Hematopoietic multipotent progenitor cell treated with erythropoietin and hydrocortisone succinate and interleukin-3 and kit ligand, for 15 days (in vitro differentiated cells): ENCODE results near the gene IQCC.
"Not testable (repeated sequence)": the region's sequence is repeated elsewhere in the genome, so short reads cannot be mapped to it uniquely, and the experiment has no call there.

Experiments used
- DNase-seq: peaks from one replicate; pipeline ENCODE4 v3.0.0-alpha.2; 2015; ENCODE audit warnings: low spot score

IQCC gene

DNA sequence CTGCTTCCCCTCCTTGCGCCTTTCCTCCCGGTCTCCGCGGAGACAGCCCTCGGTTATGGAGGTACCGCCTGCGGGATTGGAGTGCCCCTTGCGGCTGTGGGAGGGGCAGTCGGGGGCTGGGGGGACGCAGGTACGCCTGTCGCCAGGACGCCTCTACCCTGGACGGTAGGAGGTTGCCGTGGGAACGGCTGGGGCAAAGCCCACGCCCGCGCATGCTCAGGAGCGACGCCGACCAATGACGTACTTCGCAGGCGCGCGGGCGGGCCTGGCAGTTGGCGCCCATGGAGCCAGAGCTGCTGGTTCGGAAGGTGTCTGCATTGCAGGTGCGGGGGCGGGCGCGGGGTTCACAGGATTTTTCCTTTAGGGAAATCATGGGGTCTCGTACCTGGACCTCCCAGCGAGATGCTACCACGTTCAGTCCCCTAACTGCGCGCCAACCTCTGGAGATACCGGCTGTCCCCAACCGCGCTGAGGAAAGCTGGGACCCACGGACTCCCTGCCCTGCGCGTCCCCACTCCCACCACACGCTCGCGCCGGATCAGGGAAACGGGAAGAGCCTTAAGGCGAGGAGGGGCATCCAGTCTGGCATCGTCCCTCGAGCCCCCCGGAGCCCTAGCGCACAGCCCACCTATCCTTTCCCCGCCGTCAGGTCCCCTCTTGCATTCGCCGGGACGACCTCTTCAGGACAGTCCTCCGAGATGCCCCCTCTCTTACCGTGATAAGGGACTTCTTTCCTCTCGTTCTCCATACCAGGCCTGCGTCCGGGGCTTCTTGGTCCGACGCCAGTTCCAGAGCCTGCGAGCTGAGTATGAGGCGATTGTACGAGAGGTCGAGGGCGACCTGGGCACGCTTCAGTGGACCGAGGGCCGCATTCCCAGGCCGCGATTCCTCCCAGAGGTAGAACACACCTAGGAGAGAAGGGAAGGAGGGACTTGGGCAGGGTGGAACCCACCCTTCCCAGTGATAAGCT lies at the start of gene IQCC:
Gene IQCC, plus strand, starts transcription at position 271 of the 970 bp plus-strand sequence. Its CDS starts 11 bp downstream, at position 282.
- peak; percentile 86 for DNase-seq

DNA sequence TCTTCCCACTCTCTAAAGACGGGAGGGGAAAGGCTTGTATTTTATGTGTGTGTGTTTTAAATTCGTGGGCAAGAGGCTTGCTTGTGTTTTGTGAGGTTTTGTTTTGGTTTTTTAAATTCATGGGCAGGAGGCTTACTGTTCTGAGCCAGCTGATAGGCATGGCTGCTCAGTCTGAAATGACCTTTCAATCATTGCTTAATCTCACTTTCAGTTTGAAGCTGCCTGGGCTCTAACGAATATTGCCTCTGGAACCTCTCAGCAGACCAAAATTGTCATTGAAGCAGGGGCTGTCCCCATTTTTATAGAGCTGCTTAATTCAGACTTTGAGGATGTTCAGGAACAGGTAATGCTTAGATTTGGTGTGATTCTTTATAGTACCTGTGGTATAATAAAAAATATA lies 46.3 kb upstream of the IQCC start:
- no peak for DNase-seq

DNA sequence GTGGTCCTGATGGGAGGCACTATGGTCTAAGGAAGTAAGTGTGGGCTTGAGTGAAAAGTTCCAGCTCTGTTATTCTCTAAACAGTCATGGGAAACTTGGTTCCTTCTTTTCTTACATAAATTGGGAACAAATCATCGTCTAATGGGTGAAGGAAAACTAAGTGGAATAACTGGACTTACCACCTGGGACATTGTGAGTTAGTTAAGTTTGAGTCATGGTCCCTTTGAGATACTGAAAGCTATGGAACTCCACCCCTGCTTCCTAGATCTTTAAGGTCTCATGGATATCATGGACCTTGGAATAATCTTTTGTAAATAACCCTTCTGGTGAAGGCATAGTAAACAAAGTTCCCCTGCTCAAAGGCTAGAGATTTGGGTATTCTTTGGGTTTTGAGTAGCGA lies 42.1 kb upstream of the IQCC start:
- DNase-seq = no peak

DNA sequence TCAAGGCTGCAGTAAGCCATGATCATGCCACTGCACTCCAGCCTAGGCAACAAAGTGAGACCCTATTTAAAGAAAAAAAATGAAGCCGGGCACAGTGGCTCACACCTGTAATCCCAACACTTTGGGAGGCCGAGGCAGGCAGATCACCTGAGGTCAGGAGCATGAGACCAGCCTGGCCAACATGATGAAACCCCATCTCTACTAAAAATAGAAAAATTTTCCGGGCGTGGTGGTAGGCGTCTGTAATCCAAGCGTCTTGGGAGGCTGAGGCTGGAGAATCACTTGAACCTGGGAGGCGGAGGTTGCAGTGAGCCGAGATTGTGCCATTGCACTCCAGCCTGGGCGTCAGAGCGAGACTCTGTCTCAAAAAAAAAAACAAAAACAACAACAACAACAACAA lies 39.8 kb upstream of the IQCC start:
- not testable (repeated sequence) for DNase-seq

DNA sequence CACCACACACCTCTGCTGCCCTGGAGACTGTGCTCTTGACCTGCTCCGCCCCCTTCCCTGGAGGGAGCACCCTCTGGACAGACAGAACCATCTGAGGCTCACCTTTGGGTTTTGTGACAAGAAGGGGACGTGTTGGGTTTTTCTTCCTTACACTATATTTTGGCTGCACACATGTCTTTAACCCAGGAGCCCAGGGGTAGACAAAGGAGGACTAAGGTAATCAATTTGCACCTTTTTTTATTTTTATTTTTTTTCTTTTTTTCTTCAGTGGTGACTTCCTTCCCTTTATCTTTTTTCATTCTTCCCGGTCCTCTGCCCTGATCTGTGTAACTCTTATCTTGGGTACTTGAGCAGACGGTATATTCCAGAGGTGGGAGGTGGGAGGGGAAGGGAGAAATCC lies 34.5 kb upstream of the IQCC start:
- no peak for DNase-seq

DNA sequence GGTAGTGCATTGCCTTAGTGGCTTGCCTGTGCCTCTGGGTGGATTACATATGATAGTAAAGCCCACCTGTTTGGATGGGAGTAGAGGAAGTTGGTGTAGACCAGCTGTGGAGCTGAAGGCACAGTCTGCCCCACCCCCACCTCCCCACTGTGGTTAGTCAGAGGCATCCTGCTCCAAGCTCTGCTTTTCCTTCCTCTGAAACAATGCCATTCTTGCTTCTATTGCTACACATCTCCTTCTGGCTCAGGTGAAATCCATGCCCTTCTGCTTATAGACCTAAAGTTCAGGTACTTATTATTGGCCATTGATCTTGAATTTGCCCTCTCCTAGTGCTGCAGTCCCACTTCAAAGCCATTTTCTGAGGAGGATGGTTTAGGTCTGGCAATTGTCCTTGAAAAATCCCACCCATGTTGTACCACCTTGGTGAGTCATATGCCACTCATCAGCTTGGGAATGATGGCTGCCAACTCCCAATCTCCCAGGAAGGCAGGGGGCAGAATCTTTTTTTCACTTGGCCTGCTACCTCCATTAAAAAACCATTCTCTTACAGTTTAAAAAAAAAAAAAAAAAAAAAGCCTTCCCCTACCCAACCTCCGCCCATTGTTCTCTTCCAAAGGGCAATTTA lies 32.7 kb upstream of the IQCC start:
- no peak for DNase-seq

DNA sequence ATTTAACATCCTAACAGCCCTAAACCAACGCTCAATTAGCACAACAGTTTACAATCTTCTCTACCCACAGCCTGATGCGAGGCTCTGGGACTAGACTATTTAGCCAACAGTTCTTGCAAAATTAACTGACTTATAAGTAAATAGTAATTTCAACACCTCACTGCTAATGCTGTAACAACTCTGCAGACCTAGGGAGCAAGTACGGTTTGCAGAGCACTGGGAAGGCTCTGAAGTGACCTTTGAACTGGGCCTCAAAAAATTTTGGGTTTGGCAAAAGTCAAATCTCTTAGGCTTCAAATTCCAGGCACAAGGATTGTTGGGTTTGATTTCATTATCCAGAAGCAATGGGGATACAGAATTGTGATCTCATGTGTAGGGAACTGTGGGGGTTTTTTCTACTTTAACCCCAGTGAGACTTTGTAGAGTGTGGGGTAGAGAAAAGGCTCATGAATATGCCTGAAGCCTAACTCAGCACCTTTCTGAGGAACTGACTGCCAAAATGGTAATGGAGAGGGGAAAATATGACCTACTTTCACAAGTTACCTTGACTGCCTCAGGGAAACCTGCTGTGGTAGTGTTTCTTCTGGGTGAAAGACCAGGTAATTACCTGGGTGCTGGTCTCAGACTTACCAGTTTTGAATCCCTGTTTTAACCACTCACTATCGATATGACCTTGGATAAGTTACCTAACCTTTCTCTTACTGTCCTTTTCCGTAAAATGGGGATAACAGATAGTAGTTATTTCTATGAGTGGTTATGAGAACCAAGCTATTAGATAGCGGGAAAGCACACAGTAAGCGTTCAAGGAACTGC lies 26.9 kb upstream of the IQCC start:
- DNase-seq = no peak

DNA sequence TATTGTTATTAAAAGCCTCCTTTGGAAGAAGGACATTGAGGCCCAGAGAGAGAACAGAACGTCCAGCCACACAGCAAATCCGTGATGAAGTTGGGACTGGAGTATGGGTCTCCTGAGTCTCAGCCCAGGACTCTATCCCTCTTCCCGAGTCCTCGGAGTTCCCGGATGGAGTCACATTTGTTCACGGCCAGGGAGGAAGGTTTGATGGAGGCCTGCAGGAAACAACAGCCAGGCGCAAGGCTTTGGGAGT lies 26.4 kb upstream of the IQCC start:
- no peak for DNase-seq

DNA sequence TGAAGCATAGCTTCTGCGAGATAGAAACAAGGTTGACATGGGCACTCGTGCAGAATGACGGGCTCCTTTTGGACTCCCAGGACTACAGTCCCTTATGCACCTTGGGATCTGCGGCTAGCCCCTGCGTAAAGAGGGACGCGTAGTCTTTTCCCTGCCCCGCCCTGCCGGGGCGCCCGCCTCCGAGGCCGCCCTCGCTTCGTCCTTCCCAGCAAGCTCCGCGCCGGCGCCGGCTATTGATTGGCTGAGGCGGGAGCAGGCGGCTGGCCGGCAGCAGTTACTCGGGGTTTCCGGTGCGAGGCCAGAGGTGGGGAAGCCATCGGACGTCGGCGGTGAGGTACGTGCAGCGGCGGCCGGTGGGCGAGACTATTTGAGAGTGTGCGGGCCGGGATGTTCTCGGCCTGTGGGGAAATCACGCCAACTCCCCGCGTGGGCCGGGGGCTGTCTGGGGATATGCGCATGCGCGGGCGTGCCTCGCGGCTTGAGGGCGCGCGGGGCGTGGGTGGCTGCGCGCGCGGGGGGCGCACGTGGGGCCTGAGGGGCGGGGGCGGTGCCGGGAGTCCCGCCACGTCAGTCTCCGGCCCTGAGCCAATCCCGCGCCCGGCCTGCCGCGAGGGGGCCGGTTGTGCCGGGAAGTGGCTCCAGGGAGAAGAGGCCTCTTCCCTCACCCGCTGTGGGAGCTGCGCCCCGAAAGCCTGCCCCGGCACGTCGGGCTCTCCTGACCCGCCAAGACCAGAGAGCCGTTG lies 25.9 kb upstream of the IQCC start, which contains the start of gene TXLNA:
Gene TXLNA, plus strand, starts transcription at position 233 of the 743 bp plus-strand sequence. CDS start 671 bp downstream, outside the sequence.
- peak; percentile 86 for DNase-seq

DNA sequence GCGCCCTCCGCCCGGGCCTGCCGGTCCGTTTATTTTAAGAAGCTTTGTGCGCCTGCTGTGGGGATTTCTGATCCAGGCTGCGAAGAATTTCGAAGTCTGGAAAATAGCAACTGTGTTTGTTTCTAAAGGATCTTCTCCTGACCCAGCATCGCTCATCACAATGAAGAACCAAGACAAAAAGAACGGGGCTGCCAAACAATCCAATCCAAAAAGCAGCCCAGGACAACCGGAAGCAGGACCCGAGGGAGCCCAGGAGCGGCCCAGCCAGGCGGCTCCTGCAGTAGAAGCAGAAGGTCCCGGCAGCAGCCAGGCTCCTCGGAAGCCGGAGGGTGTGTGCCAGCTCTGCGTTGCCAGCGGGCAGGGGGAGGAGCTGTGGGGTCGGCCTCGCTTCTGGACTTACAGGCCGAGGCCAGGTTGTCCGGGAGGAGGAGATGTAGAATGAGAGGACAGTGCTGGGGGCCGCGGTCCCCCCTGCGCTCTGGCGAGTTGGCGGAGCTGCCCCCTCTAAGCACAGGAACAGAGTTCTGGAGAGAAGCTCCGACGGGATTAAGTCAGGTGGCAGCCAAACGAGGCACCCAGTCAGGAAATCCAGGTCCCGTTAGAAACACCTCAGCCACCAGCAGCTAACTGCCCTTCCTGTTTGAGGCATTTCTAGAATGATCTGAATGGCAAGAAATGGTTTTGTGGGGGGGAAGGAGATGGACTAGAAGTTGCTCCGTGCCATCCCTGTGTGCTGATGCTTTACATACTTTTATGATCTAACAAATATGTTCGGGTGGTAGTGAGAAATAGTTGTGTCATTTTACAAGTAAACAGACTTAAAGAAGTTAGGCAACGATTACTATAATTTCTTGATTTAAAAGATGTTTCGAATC lies 25.0 kb upstream of the IQCC start:
- peak; percentile 35 for DNase-seq

DNA sequence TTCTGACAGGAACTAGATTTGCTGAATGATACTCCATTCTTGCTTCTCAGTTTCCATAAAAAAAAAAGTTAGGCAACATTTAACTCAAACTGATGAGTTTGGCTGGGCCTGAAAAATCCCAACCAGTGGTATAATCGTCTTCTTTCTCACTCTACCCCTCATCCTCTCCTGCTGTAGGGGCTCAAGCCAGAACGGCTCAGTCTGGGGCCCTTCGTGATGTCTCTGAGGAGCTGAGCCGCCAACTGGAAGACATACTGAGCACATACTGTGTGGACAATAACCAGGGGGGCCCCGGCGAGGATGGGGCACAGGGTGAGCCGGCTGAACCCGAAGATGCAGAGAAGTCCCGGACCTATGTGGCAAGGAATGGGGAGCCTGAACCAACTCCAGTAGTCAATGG lies 24.4 kb upstream of the IQCC start:
- no peak for DNase-seq

DNA sequence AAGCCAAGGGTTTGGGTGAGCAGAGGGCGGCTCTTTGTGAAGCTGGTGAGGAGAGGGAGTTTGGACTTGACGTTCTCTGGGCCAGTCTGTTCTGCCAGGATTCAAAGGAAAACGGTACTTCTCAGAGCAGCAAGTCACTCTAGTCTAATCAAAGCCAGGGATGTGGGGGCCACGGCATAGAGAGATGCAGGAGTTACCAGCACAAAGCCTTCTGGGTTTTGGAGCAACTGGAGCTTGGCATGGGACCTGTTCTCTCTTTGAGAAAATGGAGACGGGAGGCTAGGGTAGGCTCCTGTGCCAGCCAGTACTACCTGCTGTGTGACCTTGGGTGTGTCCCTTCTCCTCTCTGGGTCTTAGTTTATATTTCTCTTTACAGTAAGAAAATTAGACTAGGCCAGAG lies 23.9 kb upstream of the IQCC start:
- no peak for DNase-seq

DNA sequence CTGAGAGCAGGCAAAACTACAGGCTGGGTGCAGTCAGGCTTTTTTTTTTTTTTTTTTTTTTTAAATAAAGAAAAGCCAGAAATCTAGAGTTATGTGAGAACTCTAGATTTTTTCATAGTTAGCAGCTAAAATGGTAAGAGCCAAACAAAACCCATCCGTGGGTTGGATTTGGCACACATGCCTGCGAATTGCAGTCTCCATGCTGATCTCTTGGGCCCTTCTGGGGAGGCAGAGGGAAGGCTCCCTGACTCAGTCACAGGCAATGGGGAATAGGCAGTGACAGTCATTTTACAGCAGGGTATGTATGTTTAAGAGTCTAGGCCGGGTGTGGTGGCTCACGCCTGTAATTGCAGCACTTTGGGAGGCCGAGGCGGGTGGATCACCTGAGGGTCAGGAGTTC lies 23.4 kb upstream of the IQCC start:
- no peak for DNase-seq

DNA sequence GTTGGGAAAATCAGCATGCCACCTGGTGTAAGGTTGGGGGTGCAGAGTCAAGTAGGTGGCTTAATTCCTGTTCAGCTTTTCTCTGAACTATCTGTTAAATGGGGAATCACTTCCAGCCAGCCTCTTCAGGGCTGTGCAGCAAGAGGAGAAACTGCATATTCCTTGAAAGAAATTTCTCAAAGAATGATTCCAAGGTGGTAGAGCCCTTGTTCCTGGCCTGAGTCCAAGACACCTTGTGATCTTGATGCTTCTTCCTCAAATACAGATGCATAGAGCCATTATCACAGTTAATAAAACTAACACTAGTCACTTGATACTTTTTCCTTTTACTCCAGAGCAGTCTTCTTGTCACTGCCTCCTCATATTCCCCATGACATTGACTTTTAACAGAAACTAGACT lies 20.8 kb upstream of the IQCC start:
- no peak for DNase-seq

DNA sequence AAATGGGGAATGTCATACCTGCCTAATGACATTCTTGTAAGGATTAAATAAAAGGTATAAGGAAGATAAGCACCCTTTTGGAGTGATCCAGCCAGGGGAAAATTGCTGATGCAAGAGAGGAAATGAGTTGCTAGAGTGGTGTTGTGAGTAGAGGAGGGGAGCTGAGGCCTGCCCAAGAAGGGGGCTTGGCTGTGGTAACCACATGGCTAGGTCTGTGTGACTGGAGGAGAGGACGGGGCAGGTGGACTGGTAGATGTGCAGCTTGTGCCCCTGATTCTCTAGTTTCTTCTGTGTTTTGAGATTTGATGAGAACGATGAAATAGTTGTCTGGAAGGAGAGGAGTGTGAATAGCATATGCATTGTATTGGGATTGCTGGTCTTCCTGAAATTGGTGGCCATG lies 19.4 kb upstream of the IQCC start:
- no peak for DNase-seq

DNA sequence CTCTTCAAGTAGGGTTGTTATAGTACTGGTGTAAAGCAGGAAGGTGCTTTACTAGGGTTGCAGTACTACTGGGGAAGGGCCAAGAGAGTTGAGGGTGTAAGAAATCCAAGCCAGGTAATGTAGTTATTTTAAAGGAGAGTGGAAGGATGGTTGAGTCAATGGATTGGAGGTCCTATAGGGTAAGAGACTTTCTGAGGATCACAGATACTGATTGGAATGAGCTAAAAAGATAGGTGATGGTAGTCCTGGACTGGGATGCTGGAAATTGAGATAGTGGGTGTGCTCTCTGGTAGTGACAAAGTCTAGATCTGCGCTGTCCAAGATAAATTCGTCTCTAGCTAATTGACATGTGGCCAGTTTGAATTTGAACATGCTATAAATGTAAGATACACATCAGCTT lies 19.0 kb upstream of the IQCC start:
- no peak for DNase-seq

DNA sequence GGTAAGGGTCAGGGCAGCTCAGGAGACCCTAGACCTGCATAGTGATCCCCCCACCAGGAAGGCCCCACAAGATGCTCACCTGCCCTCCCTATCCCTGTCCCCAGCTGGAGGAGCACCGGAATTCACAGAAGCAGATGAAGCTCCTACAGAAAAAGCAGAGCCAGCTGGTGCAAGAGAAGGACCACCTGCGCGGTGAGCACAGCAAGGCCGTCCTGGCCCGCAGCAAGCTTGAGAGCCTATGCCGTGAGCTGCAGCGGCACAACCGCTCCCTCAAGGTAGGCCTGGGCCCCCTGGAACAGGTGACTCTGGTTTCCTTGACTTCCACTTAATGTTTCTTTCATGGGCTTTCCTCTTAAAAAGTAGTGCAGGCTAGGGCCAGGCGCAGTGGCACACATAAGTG lies 17.6 kb upstream of the IQCC start:
- DNase-seq = no peak

DNA sequence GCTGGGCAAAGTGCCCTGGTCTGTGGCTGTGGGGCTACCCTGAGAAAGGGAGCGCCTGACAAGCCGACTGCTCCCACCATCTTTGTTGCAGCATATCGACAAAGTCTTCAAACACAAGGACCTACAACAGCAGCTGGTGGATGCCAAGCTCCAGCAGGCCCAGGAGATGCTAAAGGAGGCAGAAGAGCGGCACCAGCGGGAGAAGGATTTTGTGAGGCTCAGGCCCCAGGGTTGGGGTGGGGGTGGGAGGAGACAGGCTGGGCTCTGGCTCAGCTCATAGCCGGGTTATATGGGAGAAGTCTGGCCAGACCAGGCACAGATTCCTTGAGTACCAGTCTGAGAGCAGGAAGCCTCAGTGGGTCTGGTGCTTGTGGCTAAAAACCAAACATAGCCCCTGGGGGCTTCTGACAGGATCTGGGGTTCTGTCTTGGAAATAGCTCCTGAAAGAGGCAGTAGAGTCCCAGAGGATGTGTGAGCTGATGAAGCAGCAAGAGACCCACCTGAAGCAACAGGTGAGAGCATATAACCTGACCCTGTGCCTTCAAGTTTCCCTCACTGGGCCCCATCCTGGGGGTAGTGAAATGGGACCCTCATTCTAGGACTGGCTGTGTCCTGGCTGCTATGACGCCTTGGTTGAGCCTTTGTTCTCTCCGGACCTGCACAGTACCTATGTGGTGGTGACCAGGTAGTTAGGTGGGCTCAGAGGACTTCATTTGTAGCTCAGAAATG lies 13.1 kb upstream of the IQCC start:
- no peak for DNase-seq

DNA sequence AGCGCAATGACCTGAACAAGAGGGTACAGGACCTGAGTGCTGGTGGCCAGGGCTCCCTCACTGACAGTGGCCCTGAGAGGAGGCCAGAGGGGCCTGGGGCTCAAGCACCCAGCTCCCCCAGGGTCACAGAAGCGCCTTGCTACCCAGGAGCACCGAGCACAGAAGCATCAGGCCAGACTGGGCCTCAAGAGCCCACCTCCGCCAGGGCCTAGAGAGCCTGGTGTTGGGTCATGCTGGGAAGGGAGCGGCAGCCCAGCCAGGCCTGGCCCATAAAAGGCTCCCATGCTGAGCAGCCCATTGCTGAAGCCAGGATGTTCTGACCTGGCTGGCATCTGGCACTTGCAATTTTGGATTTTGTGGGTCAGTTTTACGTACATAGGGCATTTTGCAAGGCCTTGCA lies 10.5 kb upstream of the IQCC start:
- no peak for DNase-seq

DNA sequence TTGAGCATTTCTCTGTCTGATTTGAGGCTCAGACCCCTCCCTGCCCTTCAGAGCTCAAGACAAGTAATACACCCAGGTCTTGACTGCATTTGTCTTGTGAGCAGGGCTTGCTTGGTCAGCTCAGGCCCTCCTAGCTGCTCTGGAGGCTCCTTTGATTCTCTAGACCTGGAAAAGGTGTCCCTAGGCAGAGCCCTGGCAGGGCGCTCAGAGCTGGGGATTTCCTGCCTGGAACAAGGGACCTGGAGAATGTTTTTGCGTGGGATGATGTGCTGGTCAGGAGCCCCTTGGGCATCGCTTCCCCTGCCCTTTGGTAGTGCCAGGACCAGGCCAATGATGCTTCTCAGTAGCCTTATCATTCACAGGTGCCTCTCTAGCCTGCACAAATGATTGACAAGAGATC lies 9.9 kb upstream of the IQCC start:
- no peak for DNase-seq
